Stomach (tissue), 9 donors: Measurements from ENCODE around the gene DLGAP1. TPM values are rescaled to one million over a fixed set of nuclear protein-coding genes. Genes with fewer than 3 reads are reported as not detected.

Experiments
- DNase-seq, 2 donors: peaks; one replicate each; pipeline versions ENCODE4 v3.0.0 to v3.0.0-alpha.2; 2013 to 2019
- H3K27ac ChIP-seq, 5 donors: fragments of 200-600 bp in 4 of 5; sonication (generic) in 4 of 5; one replicate each; pipeline ENCODE4 v1.5.1; 2013 to 2019; ENCODE audit warnings: mild to moderate bottlenecking in 1 of 5, moderate library complexity in 1 of 5
- H3K27me3 ChIP-seq, 3 donors: fragments of 200-600 bp; sonication (generic); one replicate each; pipeline ENCODE4 v1.5.1; 2017 to 2019; ENCODE audit warnings: mixed run types in 1 of 3
- H3K36me3 ChIP-seq, 4 donors: fragments of 200-600 bp; sonication (generic); 1 replicate in 3 of 4; 2 replicates in 1 of 4; pipeline ENCODE4 v1.5.1; 2016 to 2019
- H3K4me1 ChIP-seq, 4 donors: fragments of 200-600 bp; sonication (generic); one replicate each; pipeline ENCODE4 v1.5.1; 2016 to 2019
- H3K4me3 ChIP-seq, 4 donors: fragments of 200-600 bp; sonication (generic) in 3 of 4; one replicate each; pipeline ENCODE4 v1.5.1; 2016 to 2019; ENCODE audit warnings: mild to moderate bottlenecking in 1 of 4
- H3K9me3 ChIP-seq, 4 donors: fragments of 200-600 bp; sonication (generic); one replicate each; pipeline ENCODE4 v1.5.1; 2016 to 2019
- CTCF ChIP-seq, 7 experiments: fragments of 450-650 bp in 4 of 7; fragments of 200-600 bp in 3 of 7; sonication (generic) in 3 of 7; IDR thresholded peaks; one replicate each; pipeline ENCODE4 v1.5.1; 2016 to 2019; ENCODE audit warnings: antibody characterized with exemption in 7 of 7, control low read depth in 2 of 7, mild to moderate bottlenecking in 1 of 7
- EP300 ChIP-seq: sonication (generic); formaldehyde crosslinking; IDR thresholded peaks from one replicate; pipeline ENCODE4 v1.6.1; 2017; ENCODE audit warnings: antibody characterized with exemption
- POLR2A ChIP-seq, 4 donors: fragments of 450-650 bp; IDR thresholded peaks; one replicate each; pipeline ENCODE4 v1.6.1; 2016; ENCODE audit warnings: antibody characterized with exemption in 4 of 4, control low read depth in 2 of 4, mild to moderate bottlenecking in 1 of 4, moderate library complexity in 1 of 4
- POLR2AphosphoS5 ChIP-seq, 3 donors: sonication (generic); formaldehyde crosslinking; IDR thresholded peaks; one replicate each; pipeline ENCODE4 v1.6.1; 2016; ENCODE audit warnings: antibody characterized with exemption in 3 of 3
- WGBS, 5 donors: extraction: QIAGEN DNeasy Blood & Tissue Kit in 3 of 5; methylation state at CpG; one replicate each; pipeline versions ENCODE4 v1.1.5 to v1.1.7; 2013 to 2018; 5-methylcytosine and 5-hydroxymethylcytosine counted together
- intact Hi-C: fragments of 100-400 bp; cut with DNase I; formaldehyde crosslinking; loops from one replicate; pipeline ENCODE4 v1.15.1; 2023; ENCODE audit warnings: low total_unique reads
- polyA plus RNA-seq, 3 donors: library from polyadenylated mRNA; stranded (reverse); fragments of 200-250 nt; gene quantifications; one replicate each; pipeline ENCODE4 v1.2.3, GENCODE V29; 2013
- total RNA-seq, 5 donors: library from RNA; depleted of rRNA; stranded (reverse); fragments of >200 nt; gene quantifications; one replicate each; pipeline versions ENCODE4 v1.1.0 to v1.2.3, GENCODE V29; 2014 to 2016
- donor health status: healthy with polysubstance abuse.
- donor health status: Bipolar disorder and iron deficiency.
- donor health status: healthy.

Gene DLGAP1
- total and polyA plus RNA-seq, 8 donors, result 0.06 to 7.0 (median 1.3) TPM; not detected in 1

DNA sequence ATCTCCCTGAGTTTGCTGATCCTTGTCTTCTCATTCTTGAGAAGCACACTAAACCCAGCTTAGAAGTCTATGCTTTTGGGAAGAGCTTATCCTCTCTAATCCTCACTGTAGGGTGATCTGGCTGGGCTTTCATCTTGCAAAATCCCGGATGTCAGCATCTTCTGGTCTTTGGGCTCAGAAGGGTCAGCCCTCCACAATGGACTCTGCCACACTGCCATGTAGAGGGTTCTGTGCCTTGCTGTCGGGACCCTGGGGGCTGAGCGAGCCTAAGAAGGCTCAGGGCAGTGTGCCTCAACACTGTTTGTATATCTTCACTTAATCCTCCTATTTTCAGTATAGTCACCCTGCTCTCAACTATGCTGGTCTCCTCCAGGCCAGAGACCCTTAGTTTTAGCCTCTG is 902.8 kb downstream of the DLGAP1 start:
- Histone ChIP-seq H3K27ac (no peak overlapping the region), H3K36me3 (no peaks in the 10 kb centered on the region), H3K4me1 (no peaks in the 10 kb centered on the region), H3K9me3 (no peaks in the 10 kb centered on the region), H3K4me3 (no peak overlapping the region), H3K27me3 (no peaks in the 10 kb centered on the region)
- TF ChIP-seq POLR2A (IDR thresholded peaks at IDR 0.05) (no peak), CTCF (IDR thresholded peaks at IDR 0.05) (no peak), POLR2AphosphoS5 (IDR thresholded peaks at IDR 0.05) (no peak), EP300 (no peak)
- intact Hi-C loops, result no loop called here
- WGBS, 5 donors, result 74 to 91% (median 89%) methylated on average over 3 of the region's 3 CpGs
- DNase-seq, result no peak

- intact Hi-C loops, result no loop called here
- Histone ChIP-seq H3K27me3 (no peaks in the 10 kb centered on the region), H3K9me3 (no peaks in the 10 kb centered on the region), H3K4me1 (no peaks in the 10 kb centered on the region), H3K27ac (no peak overlapping the region), H3K36me3 (no peaks in the 10 kb centered on the region), H3K4me3 (no peak overlapping the region)
- DNase-seq, result no peak
- TF ChIP-seq CTCF (IDR thresholded peaks at IDR 0.05) (no peak), EP300 (no peak), POLR2A (IDR thresholded peaks at IDR 0.05) (no peak), POLR2AphosphoS5 (IDR thresholded peaks at IDR 0.05) (no peak)
- 71 to 91% (median 87%) methylated on average over 4 of the region's 4 CpGs for WGBS, 5 donors
Measured at GRCh38 chr18:3547891-3548615, 907.1 kb downstream of the DLGAP1 start.

DNA sequence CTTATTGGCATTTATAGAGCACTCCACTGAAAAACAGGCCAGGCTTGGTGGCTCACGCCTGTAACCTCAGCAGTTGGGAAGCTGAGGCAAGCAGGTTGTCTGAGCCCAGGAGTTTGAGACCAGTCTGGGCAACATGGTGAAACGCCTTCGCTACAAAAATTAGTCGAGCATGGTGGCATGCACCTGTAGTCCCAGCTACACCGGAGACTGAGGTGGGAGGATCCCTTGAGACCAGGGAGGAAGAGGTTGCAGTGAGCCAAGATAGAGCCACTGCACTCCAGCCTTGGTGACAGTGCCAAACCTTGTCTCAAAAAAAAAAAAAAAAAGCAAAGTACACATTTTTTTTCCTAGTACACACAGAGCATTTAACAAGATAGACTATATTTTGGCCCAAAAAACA is 909.0 kb downstream of the DLGAP1 start:
- intact Hi-C loops, result no loop called here
- 87 to 96% (median 90%) methylated on average over 5 of the region's 5 CpGs for WGBS, 5 donors
- no peaks in the 10 kb centered on the region for H3K4me1 ChIP-seq
- no peaks in the 10 kb centered on the region for H3K9me3 ChIP-seq
- no peaks in the 10 kb centered on the region for H3K36me3 ChIP-seq
- TF ChIP-seq POLR2A (IDR thresholded peaks at IDR 0.05) (no peak), EP300 (no peak), CTCF (IDR thresholded peaks at IDR 0.05) (no peak), POLR2AphosphoS5 (IDR thresholded peaks at IDR 0.05) (no peak)
- no peaks in the 10 kb centered on the region for H3K27me3 ChIP-seq
- H3K27ac ChIP-seq, result no peak overlapping the region
- no peak for DNase-seq
- no peak overlapping the region for H3K4me3 ChIP-seq

- intact Hi-C loops, result no loop called here
- peaks cover 0 to 13% (median 0%) of the 10 kb centered on the region in 4 donors for H3K4me1 ChIP-seq
- no peaks in the 10 kb centered on the region for H3K27me3 ChIP-seq
- no peak overlapping the region for H3K27ac ChIP-seq
- 86 to 98% (median 94%) methylated on average over 2 of the region's 2 CpGs for WGBS, 5 donors
- no peak for DNase-seq
- TF ChIP-seq EP300 (no peak), POLR2AphosphoS5 (IDR thresholded peaks at IDR 0.05) (no peak), POLR2A (IDR thresholded peaks at IDR 0.05) (no peak), CTCF (IDR thresholded peaks at IDR 0.05) (no peak)
- no peak overlapping the region for H3K4me3 ChIP-seq
- H3K36me3 ChIP-seq, result no peaks in the 10 kb centered on the region
- no peaks in the 10 kb centered on the region for H3K9me3 ChIP-seq
Measured at GRCh38 chr18:3544537-3544936, 910.6 kb downstream of the DLGAP1 start.
